ENCODE measurements around the gene CELF1.

- TF ChIP-seq CTCF (IDR thresholded peaks at IDR 0.05; ENCODE audit: low read length) = no peak
- TF ChIP-seq EZH2 (optimal IDR thresholded peaks at IDR 0.05; ENCODE audit: low read depth, low read length) = no peak
- TF ChIP-seq EZH2phosphoT487 (IDR thresholded peaks at IDR 0.05; ENCODE audit: low read length) = no peak
These were observed 75.6 kb downstream of the CELF1 start for GRCh38 chr11:47477323-47477722.

Measured in MM.1S (cell line).